ENCODE data around the gene DNAJB6.

DNA sequence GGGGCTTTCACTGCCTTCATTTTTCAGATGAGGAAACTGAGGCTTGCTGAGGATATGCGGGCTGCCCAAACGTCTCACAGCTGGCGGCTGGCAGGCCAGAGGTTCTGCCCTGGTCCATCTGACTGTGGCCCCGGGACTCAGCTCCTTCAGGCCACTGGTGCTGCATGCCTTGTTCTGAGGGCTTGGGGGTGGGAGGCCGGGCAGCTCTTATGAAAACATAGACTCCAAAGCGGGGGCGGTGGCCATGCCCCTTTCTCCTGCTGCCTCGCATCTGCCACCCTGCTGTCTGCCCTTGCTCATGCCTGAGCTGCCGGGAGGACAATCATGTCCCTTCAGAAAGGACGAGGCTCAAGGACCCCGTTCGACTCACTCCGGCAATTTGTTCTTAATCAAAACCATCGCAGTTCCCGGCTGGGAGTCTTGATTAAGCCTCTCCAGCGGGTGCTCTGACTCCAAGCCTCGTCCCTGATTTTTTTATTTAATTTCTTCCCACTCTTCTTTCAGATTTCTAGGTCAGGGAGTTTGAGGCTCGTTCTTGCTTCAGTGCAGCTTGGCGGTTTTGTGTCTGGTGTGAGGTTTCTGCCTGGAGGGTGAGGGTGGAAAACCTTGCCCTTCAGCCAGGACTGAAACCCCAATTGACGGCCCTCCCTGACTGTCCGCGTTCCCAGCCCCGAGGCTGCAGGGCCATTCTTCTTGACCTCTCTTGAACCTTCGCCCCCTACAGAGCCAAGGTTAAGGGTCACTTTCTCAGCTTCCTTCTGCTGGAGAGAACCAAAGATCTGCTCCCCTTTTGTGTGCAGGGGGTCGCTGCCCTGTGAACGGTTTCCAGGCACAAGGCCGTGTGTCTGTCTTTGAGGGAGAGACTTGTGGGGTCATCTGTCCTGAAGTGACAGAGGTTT is 120.8 kb downstream of the DNAJB6 start:
- TF ChIP-seq, protein P1, sequence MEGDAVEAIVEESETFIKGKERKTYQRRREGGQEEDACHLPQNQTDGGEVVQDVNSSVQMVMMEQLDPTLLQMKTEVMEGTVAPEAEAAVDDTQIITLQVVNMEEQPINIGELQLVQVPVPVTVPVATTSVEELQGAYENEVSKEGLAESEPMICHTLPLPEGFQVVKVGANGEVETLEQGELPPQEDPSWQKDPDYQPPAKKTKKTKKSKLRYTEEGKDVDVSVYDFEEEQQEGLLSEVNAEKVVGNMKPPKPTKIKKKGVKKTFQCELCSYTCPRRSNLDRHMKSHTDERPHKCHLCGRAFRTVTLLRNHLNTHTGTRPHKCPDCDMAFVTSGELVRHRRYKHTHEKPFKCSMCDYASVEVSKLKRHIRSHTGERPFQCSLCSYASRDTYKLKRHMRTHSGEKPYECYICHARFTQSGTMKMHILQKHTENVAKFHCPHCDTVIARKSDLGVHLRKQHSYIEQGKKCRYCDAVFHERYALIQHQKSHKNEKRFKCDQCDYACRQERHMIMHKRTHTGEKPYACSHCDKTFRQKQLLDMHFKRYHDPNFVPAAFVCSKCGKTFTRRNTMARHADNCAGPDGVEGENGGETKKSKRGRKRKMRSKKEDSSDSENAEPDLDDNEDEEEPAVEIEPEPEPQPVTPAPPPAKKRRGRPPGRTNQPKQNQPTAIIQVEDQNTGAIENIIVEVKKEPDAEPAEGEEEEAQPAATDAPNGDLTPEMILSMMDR (IDR thresholded peaks at IDR 0.05) = no peak
- TF ChIP-seq POLR2A (IDR thresholded peaks at IDR 0.05) = no peak
